Tibial nerve (tissue), 4 donors: ENCODE results near the gene VEGFC.

Experiments
- CTCF ChIP-seq, 5 experiments: fragments of 200-600 bp in 3 of 5; fragments of 450-650 bp in 2 of 5; sonication (generic) in 3 of 5; IDR thresholded peaks; one replicate each; pipeline ENCODE4 v1.5.1; 2016 to 2019; ENCODE audit warnings: antibody characterized with exemption in 5 of 5, mild to moderate bottlenecking in 3 of 5, moderate library complexity in 2 of 5
- EP300 ChIP-seq, 2 donors: sonication (generic); formaldehyde crosslinking; IDR thresholded peaks; one replicate each; pipeline ENCODE4 v1.6.1; 2017; ENCODE audit warnings: antibody characterized with exemption in 2 of 2, mild to moderate bottlenecking in 1 of 2
- POLR2A ChIP-seq, 2 donors: fragments of 450-650 bp; IDR thresholded peaks; one replicate each; pipeline ENCODE4 v1.6.1; 2017; ENCODE audit warnings: antibody characterized with exemption in 2 of 2, mild to moderate bottlenecking in 2 of 2, moderate library complexity in 2 of 2

- TF ChIP-seq CTCF (IDR thresholded peaks at IDR 0.05) (no peak), EP300 (IDR thresholded peaks at IDR 0.05) (no peak), POLR2A (IDR thresholded peaks at IDR 0.05) (no peak)
These were observed 6.9 kb upstream of the VEGFC start for GRCh38 chr4:176799653-176800052.
